Measurements from ENCODE around the gene SPRR2G. TPM values are rescaled to one million over a fixed set of nuclear protein-coding genes. Genes with fewer than 3 reads are reported as not detected.
"Not testable (repeated sequence)": the region's sequence is repeated elsewhere in the genome, so short reads cannot be mapped to it uniquely, and the experiment has no call there.

SPRR2G gene
- total RNA-seq, 1 experiment from 2014 or later = not detected

DNA sequence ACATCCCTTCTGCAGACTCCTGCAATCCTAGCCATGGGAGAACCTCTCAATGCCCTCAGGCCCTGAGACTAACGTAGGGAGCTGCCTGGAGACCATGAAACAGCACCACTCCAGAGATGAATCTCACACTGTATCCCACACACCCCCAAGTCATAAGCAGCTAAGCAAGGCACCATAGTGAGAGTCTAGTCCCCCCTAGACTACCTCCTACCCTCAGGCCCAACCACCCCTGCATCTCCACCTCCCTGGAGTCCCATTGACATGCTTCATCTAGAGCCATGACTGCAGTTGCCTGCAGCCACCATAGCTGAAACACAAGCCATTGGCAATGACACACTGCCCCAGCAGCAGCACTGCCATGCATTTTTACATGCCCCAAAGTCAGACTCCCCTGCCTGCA, 17.4 kb downstream of the SPRR2G start:
- POLR2A ChIA-PET = no interaction called here
- TF ChIP-seq, protein P1, sequence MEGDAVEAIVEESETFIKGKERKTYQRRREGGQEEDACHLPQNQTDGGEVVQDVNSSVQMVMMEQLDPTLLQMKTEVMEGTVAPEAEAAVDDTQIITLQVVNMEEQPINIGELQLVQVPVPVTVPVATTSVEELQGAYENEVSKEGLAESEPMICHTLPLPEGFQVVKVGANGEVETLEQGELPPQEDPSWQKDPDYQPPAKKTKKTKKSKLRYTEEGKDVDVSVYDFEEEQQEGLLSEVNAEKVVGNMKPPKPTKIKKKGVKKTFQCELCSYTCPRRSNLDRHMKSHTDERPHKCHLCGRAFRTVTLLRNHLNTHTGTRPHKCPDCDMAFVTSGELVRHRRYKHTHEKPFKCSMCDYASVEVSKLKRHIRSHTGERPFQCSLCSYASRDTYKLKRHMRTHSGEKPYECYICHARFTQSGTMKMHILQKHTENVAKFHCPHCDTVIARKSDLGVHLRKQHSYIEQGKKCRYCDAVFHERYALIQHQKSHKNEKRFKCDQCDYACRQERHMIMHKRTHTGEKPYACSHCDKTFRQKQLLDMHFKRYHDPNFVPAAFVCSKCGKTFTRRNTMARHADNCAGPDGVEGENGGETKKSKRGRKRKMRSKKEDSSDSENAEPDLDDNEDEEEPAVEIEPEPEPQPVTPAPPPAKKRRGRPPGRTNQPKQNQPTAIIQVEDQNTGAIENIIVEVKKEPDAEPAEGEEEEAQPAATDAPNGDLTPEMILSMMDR (IDR thresholded peaks at IDR 0.05) = no peak
- no peak for TF ChIP-seq TCF7L2 (IDR thresholded peaks at IDR 0.05; ENCODE audit: low read depth, low read length)
- TF ChIP-seq, protein P2, sequence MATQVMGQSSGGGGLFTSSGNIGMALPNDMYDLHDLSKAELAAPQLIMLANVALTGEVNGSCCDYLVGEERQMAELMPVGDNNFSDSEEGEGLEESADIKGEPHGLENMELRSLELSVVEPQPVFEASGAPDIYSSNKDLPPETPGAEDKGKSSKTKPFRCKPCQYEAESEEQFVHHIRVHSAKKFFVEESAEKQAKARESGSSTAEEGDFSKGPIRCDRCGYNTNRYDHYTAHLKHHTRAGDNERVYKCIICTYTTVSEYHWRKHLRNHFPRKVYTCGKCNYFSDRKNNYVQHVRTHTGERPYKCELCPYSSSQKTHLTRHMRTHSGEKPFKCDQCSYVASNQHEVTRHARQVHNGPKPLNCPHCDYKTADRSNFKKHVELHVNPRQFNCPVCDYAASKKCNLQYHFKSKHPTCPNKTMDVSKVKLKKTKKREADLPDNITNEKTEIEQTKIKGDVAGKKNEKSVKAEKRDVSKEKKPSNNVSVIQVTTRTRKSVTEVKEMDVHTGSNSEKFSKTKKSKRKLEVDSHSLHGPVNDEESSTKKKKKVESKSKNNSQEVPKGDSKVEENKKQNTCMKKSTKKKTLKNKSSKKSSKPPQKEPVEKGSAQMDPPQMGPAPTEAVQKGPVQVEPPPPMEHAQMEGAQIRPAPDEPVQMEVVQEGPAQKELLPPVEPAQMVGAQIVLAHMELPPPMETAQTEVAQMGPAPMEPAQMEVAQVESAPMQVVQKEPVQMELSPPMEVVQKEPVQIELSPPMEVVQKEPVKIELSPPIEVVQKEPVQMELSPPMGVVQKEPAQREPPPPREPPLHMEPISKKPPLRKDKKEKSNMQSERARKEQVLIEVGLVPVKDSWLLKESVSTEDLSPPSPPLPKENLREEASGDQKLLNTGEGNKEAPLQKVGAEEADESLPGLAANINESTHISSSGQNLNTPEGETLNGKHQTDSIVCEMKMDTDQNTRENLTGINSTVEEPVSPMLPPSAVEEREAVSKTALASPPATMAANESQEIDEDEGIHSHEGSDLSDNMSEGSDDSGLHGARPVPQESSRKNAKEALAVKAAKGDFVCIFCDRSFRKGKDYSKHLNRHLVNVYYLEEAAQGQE (IDR thresholded peaks at IDR 0.05; ENCODE audit: insufficient read depth in 1 of 2, low read depth in 2 of 2, low read length in 1 of 2) = no peak
- TF ChIP-seq SIN3A (IDR thresholded peaks at IDR 0.05; ENCODE audit: borderline replicate concordance, insufficient read depth, low read depth, low read length) = no peak
- TF ChIP-seq POLR2AphosphoS5 (IDR thresholded peaks at IDR 0.05; ENCODE audit: low read depth, low read length) = no peak
- CTCF ChIA-PET = no interaction called here
- DNase-seq (ENCODE audit: low read depth, low spot score) (no peak), ATAC-seq (no peak)
- BruUV-seq (replicated peaks) = no TSS peak
- Histone ChIP-seq H3K36me3 (ENCODE audit: control insufficient read depth, insufficient read depth, low read length) (no peaks in the 10 kb centered on the region), H3K27ac (ENCODE audit: low read length) (no peak overlapping the region), H3K4me1 (ENCODE audit: control insufficient read depth, insufficient read depth, low read length) (no peaks in the 10 kb centered on the region), H3K27me3 (ENCODE audit: control insufficient read depth, insufficient read depth, low read length) (no peaks in the 10 kb centered on the region; the same call in 1 of the 2 replicates), H3K4me3 (ENCODE audit: low read depth in 2 of 2, low read length in 2 of 2) (no peak overlapping the region), H3K9me3 (ENCODE audit: control insufficient read depth, insufficient read depth, low read depth, low read length) (no peaks in the 10 kb centered on the region)
- in situ Hi-C loops (cut with HindIII; ENCODE audit: low pct_unique_long_range_greater_than_20kb, low sequenced_read_pairs) = no loop called here
- intact Hi-C loops (cut with micrococcal nuclease; ENCODE audit: unreplicated experiment) = no loop called here

DNA sequence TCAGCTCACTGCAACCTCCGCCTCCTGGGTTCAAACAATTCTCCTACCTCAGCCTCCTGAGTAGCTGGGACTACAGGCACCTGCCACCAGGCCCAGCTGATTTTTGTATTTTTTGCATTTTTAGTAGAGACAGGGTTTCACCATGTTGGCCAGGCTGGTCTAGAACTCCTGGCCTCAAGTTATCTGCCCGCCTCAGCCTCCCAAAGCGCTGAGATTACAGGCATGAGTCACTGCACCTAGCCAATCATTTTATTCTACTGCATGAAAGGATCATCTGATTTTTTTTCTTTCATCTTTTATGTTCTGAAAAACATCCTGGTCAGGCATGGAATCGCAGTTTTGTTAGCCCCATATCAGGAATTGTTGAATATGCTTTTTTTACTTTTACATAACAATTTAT, 22.0 kb downstream of the SPRR2G start:
- H3K36me3 ChIP-seq (ENCODE audit: control insufficient read depth, insufficient read depth, low read length); CTCF ChIA-PET; POLR2A ChIA-PET; BruUV-seq (replicated peaks); DNase-seq (ENCODE audit: low read depth, low spot score); H3K4me1 ChIP-seq (ENCODE audit: control insufficient read depth, insufficient read depth, low read length); H3K9me3 ChIP-seq (ENCODE audit: control insufficient read depth, insufficient read depth, low read depth, low read length); in situ Hi-C loops (cut with HindIII; ENCODE audit: low pct_unique_long_range_greater_than_20kb, low sequenced_read_pairs); ATAC-seq; intact Hi-C loops (cut with micrococcal nuclease; ENCODE audit: unreplicated experiment); H3K4me3 ChIP-seq (ENCODE audit: low read depth in 2 of 2, low read length in 2 of 2); H3K27ac ChIP-seq (ENCODE audit: low read length); H3K27me3 ChIP-seq (ENCODE audit: control insufficient read depth, insufficient read depth, low read length): not testable (repeated sequence)

DNA sequence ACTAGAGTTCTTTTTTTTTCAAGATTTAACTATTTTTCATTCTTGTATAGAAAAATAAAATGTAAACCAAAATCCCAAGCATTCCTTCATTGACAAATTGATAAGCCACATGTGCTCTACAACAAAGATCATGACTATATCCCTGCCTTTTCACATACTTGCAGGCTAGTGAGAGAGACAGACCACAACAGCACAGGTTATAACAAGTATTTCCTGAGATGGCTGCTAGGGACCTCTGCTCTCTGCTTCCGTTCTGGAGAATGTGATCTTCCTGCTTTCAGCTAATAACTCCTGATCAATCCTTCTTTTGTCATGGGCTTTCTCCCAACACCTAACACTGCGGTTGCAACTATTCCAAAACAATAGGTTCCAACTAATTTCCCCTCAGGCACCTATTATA, 23.4 kb downstream of the SPRR2G start:
- Histone ChIP-seq H3K27me3 (ENCODE audit: control insufficient read depth, insufficient read depth, low read length) (no peaks in the 10 kb centered on the region; the same call in 1 of the 2 replicates), H3K4me3 (ENCODE audit: low read depth in 2 of 2, low read length in 2 of 2) (no peak overlapping the region), H3K9me3 (ENCODE audit: control insufficient read depth, insufficient read depth, low read depth, low read length) (no peaks in the 10 kb centered on the region), H3K36me3 (ENCODE audit: control insufficient read depth, insufficient read depth, low read length) (no peaks in the 10 kb centered on the region), H3K27ac (ENCODE audit: low read length) (no peak overlapping the region), H3K4me1 (ENCODE audit: control insufficient read depth, insufficient read depth, low read length) (no peaks in the 10 kb centered on the region)
- no TSS peak for BruUV-seq (replicated peaks)
- in situ Hi-C loops (cut with HindIII; ENCODE audit: low pct_unique_long_range_greater_than_20kb, low sequenced_read_pairs) (no loop called here), intact Hi-C loops (cut with micrococcal nuclease; ENCODE audit: unreplicated experiment) (no loop called here)
- TF ChIP-seq TCF7L2 (IDR thresholded peaks at IDR 0.05; ENCODE audit: low read depth, low read length) (no peak), SIN3A (IDR thresholded peaks at IDR 0.05; ENCODE audit: borderline replicate concordance, insufficient read depth, low read depth, low read length) (no peak), POLR2AphosphoS5 (IDR thresholded peaks at IDR 0.05; ENCODE audit: low read depth, low read length) (no peak)
- TF ChIP-seq, protein P2 (IDR thresholded peaks at IDR 0.05; ENCODE audit: insufficient read depth in 1 of 2, low read depth in 2 of 2, low read length in 1 of 2) = no peak
- TF ChIP-seq, protein P1 (IDR thresholded peaks at IDR 0.05) = no peak
- no peak for ATAC-seq
- POLR2A ChIA-PET = no interaction called here
- no peak for DNase-seq (ENCODE audit: low read depth, low spot score)
- CTCF ChIA-PET = no interaction called here
